ENCODE results near the gene CLIC5. TPM values are rescaled to one million over a fixed set of nuclear protein-coding genes. Genes with fewer than 3 reads are reported as not detected.

Gene CLIC5
- total and polyA plus RNA-seq, 3 donors from 2014 or later = 2.7 to 17.1 (median 4.8) TPM

GRCh38 chr6:45843848-45844521 is 171.7 kb downstream of the CLIC5 start:
- no peaks in the 10 kb centered on the region for H3K4me1 ChIP-seq
- no peak overlapping the region for H3K4me3 ChIP-seq
- WGBS, 2 donors = 65 to 76% methylated on average over 8 of the region's 8 CpGs
- no peak for DNase-seq
- H3K27me3 ChIP-seq = no peaks in the 10 kb centered on the region
- H3K36me3 ChIP-seq (ENCODE audit: low read depth, missing control alignments) = no peaks in the 10 kb centered on the region
- TF ChIP-seq CTCF (IDR thresholded peaks at IDR 0.05) = no peak
- no peak for TF ChIP-seq POLR2A (IDR thresholded peaks at IDR 0.05)
- no peaks in the 10 kb centered on the region for H3K9me3 ChIP-seq
- H3K27ac ChIP-seq = no peak overlapping the region
- intact Hi-C loops (cut with DNase I; ENCODE audit: low total_unique reads) = no loop called here

GRCh38 chr6:45841062-45841461 is 174.6 kb downstream of the CLIC5 start:
- TF ChIP-seq POLR2A (IDR thresholded peaks at IDR 0.05) = no peak
- no peak for TF ChIP-seq CTCF (IDR thresholded peaks at IDR 0.05)
- Histone ChIP-seq H3K4me1 (no peaks in the 10 kb centered on the region), H3K9me3 (no peaks in the 10 kb centered on the region), H3K36me3 (ENCODE audit: low read depth, missing control alignments) (no peaks in the 10 kb centered on the region), H3K4me3 (no peak overlapping the region), H3K27me3 (no peaks in the 10 kb centered on the region), H3K27ac (no peak overlapping the region)
- DNase-seq = no peak
- 92 to 94% methylated on average over 3 of the region's 3 CpGs for WGBS, 2 donors
- intact Hi-C loops (cut with DNase I; ENCODE audit: low total_unique reads) = no loop called here

- Histone ChIP-seq H3K4me1 (no peaks in the 10 kb centered on the region), H3K27me3 (no peaks in the 10 kb centered on the region), H3K4me3 (no peak overlapping the region), H3K9me3 (no peaks in the 10 kb centered on the region), H3K36me3 (ENCODE audit: low read depth, missing control alignments) (no peaks in the 10 kb centered on the region), H3K27ac (no peak overlapping the region)
- intact Hi-C loops (cut with DNase I; ENCODE audit: low total_unique reads) = no loop called here
- TF ChIP-seq POLR2A (IDR thresholded peaks at IDR 0.05) (no peak), CTCF (IDR thresholded peaks at IDR 0.05) (no peak)
- no peak for DNase-seq
- WGBS, 2 donors = 85 to 87% methylated on average over 2 of the region's 2 CpGs
Measured at GRCh38 chr6:45838996-45839395, 176.7 kb downstream of the CLIC5 start.

- DNase-seq = no peak
- Histone ChIP-seq H3K4me1 (no peaks in the 10 kb centered on the region), H3K4me3 (no peak overlapping the region), H3K27ac (no peak overlapping the region), H3K9me3 (no peaks in the 10 kb centered on the region), H3K36me3 (ENCODE audit: low read depth, missing control alignments) (no peaks in the 10 kb centered on the region), H3K27me3 (no peaks in the 10 kb centered on the region)
- intact Hi-C loops (cut with DNase I; ENCODE audit: low total_unique reads) = no loop called here
- TF ChIP-seq POLR2A (IDR thresholded peaks at IDR 0.05) (no peak), CTCF (IDR thresholded peaks at IDR 0.05) (no peak)
- WGBS, 2 donors = 80 to 84% methylated on average over 2 of the region's 2 CpGs
Measured at GRCh38 chr6:45838451-45838850, 177.2 kb downstream of the CLIC5 start.

All from testis (tissue), 3 donors.